Esophagus muscularis mucosa (tissue), 4 donors: Measurements from ENCODE around the gene VAMP5. TPM values are rescaled to one million over a fixed set of nuclear protein-coding genes. Genes with fewer than 3 reads are reported as not detected.
A peak's percentile ranks its signal among the peaks of the same experiment; 100 is the strongest.
"Not testable (repeated sequence)": the region's sequence is repeated elsewhere in the genome, so short reads cannot be mapped to it uniquely, and the experiment has no call there.

Source experiments
- DNase-seq: peaks from one replicate; pipeline ENCODE4 v3.0.0-alpha.2; 2017; ENCODE audit errors: extremely low spot score
- H3K27ac ChIP-seq, 4 donors: fragments of 200-600 bp; sonication (generic); replicated peaks in 1 of 4; 1 replicate in 3 of 4; 2 replicates in 1 of 4; pipeline ENCODE4 v1.5.1; 2016 to 2019; ENCODE audit warnings: mild to moderate bottlenecking in 1 of 4
- H3K27me3 ChIP-seq, 4 donors: fragments of 200-600 bp; sonication (generic); one replicate each; pipeline versions ENCODE4 v1.5.1 to v1.6.0; 2016 to 2019
- H3K36me3 ChIP-seq, 4 donors: fragments of 200-600 bp; sonication (generic); one replicate each; pipeline ENCODE4 v1.5.1; 2016 to 2019
- H3K4me1 ChIP-seq, 4 donors: fragments of 200-600 bp; sonication (generic); one replicate each; pipeline ENCODE4 v1.5.1; 2016 to 2019
- H3K4me3 ChIP-seq, 4 donors: fragments of 200-600 bp; sonication (generic); 1 replicate in 2 of 4; 2 replicates in 2 of 4; pipeline ENCODE4 v1.5.1; 2016 to 2019; ENCODE audit warnings: mild to moderate bottlenecking in 4 of 4, moderate library complexity in 1 of 4
- H3K9me3 ChIP-seq, 4 donors: fragments of 200-600 bp; sonication (generic); 1 replicate in 3 of 4; 2 replicates in 1 of 4; pipeline ENCODE4 v1.5.1; 2016 to 2019
- EP300 ChIP-seq: sonication (generic); formaldehyde crosslinking; IDR thresholded peaks from one replicate; pipeline ENCODE4 v1.6.1; 2017; ENCODE audit warnings: antibody characterized with exemption
- POLR2A ChIP-seq: fragments of 450-650 bp; IDR thresholded peaks from one replicate; pipeline ENCODE4 v1.6.1; 2017; ENCODE audit warnings: antibody characterized with exemption, moderate library complexity, mild to moderate bottlenecking, low read depth
- POLR2AphosphoS5 ChIP-seq, 2 donors: sonication (generic); formaldehyde crosslinking; IDR thresholded peaks; one replicate each; pipeline ENCODE4 v1.6.1; 2017; ENCODE audit warnings: antibody characterized with exemption in 2 of 2
- WGBS: methylation state at CpG from one replicate; pipeline ENCODE4 v1.1.5; 2018; 5-methylcytosine and 5-hydroxymethylcytosine counted together
- intact Hi-C: fragments of 100-400 bp; cut with DNase I; formaldehyde crosslinking; loops from one replicate; pipeline ENCODE4 v1.15.1; 2023
- total RNA-seq, 4 donors: library from RNA; depleted of rRNA; stranded (reverse); fragments of >200 nt; gene quantifications; one replicate each; pipeline versions ENCODE4 v1.1.0 to v1.2.1, GENCODE V29; 2016
- TF ChIP-seq, protein P1 (sequence below), 3 experiments: fragments of 200-600 bp in 2 of 3; fragments of 450-650 bp in 1 of 3; sonication (generic) in 2 of 3; IDR thresholded peaks; one replicate each; pipeline ENCODE4 v1.5.1; 2017 to 2019; ENCODE audit warnings: antibody characterized with exemption in 3 of 3, mild to moderate bottlenecking in 2 of 3, moderate library complexity in 1 of 3

The VAMP5 gene
- total RNA-seq, 4 donors from 2014 or later = 35.6 to 50.7 (median 42.0) TPM

DNA sequence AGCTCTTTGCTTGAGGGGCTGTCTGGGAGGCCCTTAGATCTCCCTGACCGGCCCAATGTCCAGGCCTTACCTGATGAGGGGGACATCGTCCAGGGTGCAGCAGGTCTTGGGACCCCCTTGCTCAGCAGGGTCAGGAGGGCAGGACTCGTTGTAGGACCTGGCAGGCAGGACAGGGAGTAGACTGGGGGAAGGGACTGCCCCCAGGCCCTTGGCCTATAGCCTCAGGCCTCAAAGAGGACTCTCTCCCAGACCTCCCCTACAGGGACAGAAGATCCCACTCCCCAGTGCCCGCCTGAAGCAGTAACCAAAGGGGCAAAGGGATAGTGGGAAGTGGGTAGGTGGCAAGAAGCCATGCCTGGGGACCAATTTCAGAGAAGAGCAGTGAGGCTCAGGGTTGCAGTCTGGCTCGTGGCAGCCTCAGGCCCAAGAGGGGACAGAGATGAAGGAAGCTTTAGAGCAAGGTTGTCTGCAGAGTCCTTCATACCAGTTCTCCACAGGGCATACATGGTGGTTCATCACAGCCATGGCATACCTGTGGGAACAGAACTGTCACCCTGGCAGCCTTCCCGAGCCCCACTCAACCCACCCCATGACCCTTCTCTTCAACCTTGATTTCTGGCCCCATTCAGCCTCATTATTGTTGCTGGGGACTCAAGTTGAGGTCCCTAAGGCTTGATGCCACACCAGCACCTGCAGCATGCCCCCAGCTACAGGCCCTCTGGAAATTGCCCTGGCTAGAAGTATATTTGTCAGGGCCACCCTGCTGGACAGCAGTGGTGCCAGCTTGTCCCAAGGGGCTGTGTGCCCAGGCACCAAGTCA, 16.9 kb downstream of the VAMP5 start:
- TF ChIP-seq POLR2AphosphoS5 (IDR thresholded peaks at IDR 0.05) = no peak
- TF ChIP-seq, protein P1, sequence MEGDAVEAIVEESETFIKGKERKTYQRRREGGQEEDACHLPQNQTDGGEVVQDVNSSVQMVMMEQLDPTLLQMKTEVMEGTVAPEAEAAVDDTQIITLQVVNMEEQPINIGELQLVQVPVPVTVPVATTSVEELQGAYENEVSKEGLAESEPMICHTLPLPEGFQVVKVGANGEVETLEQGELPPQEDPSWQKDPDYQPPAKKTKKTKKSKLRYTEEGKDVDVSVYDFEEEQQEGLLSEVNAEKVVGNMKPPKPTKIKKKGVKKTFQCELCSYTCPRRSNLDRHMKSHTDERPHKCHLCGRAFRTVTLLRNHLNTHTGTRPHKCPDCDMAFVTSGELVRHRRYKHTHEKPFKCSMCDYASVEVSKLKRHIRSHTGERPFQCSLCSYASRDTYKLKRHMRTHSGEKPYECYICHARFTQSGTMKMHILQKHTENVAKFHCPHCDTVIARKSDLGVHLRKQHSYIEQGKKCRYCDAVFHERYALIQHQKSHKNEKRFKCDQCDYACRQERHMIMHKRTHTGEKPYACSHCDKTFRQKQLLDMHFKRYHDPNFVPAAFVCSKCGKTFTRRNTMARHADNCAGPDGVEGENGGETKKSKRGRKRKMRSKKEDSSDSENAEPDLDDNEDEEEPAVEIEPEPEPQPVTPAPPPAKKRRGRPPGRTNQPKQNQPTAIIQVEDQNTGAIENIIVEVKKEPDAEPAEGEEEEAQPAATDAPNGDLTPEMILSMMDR (IDR thresholded peaks at IDR 0.05) = no peak
- TF ChIP-seq POLR2A = no peak
- no peak for TF ChIP-seq EP300
- 63% methylated on average over 4 of the region's 6 CpGs for WGBS
- Histone ChIP-seq H3K27me3 (no peaks in the 10 kb centered on the region), H3K27ac (peak overlapping the region; percentile 88 to 95 (median 92)), H3K4me3 (peak overlapping the region; percentile 74 to 95 (median 84)), H3K4me1 (peaks cover 51 to 73% (median 66%) of the 10 kb centered on the region in 4 donors), H3K9me3 (no peaks in the 10 kb centered on the region), H3K36me3 (peaks cover 15 to 46% (median 44%) of the 10 kb centered on the region in 4 donors)
- intact Hi-C loops = loop anchor here (5.0 kb wide), 1 partner anchor 169 kb away; no protein-coding TSS in a partner anchor
- DNase-seq = no peak

DNA sequence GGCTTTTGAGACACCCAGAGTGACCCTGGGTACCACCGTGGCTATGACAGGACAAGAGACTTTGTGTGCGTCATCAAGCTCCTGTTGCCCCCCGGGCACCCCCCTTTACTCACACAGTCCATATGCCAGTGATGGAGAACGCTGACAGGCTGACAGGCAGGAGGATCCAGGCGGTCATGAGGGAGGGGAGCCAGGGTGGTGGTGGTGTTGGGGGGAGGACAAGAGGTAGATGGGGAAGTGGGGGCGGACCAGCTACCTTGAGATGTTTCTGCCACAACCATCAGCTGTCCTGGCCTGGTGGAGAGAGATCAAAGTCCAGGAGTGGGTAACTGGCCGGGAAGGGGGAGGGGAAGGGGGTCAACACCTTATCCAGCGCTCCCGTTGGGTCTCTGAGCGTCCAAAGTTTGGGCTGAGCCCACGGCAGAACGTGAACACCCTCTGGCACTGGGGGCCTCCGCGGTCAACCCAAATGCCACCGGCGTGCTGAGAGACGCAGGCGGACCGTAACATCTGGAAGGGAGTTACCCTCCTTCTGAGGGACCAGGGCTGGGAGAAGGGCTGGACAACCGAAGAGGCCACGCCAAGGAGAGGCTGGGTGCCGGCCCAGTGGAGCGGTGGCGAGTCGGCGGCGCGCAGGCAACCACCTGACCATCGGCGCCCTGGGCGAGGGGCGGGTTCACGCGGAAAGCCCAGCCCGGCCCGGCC, 17.7 kb downstream of the VAMP5 start:
- H3K27ac ChIP-seq = peak overlapping the region; percentile 88 to 95 (median 92)
- intact Hi-C loops = loop anchor here (5.0 kb wide), 1 partner anchor 170 kb away; no protein-coding TSS in a partner anchor
- TF ChIP-seq POLR2AphosphoS5 (IDR thresholded peaks at IDR 0.05) (no peak), EP300 (no peak), POLR2A (no peak)
- TF ChIP-seq, protein P1 (IDR thresholded peaks at IDR 0.05) = no peak
- H3K4me3 ChIP-seq = peak overlapping the region; percentile 74 to 95 (median 84)
- 9% methylated on average over 16 of the region's 36 CpGs for WGBS
- H3K9me3 ChIP-seq = no peaks in the 10 kb centered on the region
- H3K27me3 ChIP-seq = no peaks in the 10 kb centered on the region
- peaks cover 50 to 73% (median 64%) of the 10 kb centered on the region in 4 donors for H3K4me1 ChIP-seq
- H3K36me3 ChIP-seq = peaks cover 13 to 46% (median 41%) of the 10 kb centered on the region in 4 donors
- DNase-seq = no peak

DNA sequence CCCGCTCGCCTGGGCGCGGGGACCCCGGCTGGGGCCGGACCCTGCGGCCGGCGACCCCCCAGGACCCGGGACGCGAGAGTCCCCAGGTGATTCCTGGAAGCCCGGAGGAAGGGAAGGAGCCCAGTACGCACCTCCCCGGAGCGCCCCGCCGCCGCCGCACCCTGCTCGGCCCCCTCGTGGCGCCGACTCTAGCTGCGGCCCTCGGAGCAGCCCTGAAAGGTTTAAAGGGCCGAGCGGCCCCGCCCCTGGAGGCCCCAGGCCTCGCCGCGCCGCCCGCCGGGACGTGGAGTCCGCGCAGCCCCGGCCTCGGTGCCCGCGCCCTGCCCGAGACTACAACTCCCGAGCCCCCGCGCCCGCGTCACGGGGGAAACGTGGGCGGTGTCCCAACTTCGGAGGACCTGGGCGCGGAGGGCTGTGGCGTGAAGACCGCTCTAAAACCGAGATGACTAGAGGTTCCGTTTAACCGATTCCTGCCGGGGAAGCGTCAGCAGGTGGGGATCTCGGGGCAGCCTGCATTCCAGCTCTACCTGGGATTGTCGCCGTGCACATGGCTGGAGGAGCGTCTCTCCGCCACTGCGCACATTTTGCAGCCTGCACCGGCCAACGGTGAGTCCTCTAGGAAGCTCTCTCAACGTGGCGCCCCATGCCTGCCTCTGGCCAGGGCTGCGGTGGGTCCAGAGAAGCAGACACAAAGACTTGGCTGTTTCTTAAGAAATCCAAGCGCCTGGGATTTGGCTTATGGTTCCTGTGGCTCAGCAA, 18.4 kb downstream of the VAMP5 start, which contains the start of gene TMEM150A:
TSS of gene TMEM150A (minus strand) at position 223 of the 759 bp plus-strand sequence. CDS start 750 bp downstream, outside the sequence.
- DNase-seq = peak; percentile 98
- H3K27me3 ChIP-seq = no peaks in the 10 kb centered on the region
- no peaks in the 10 kb centered on the region for H3K9me3 ChIP-seq
- 0% methylated on average over 5 of the region's 73 CpGs for WGBS
- H3K4me3 ChIP-seq = peak within 1 kb of the TSS; percentile 74 to 95 (median 84)
- intact Hi-C loops = loop anchor here (5.0 kb wide), 1 partner anchor 170 kb away; no protein-coding TSS in a partner anchor
- peak within 1 kb of the TSS; percentile 88 to 95 (median 92) for H3K27ac ChIP-seq
- H3K4me1 ChIP-seq = peaks cover 52 to 73% (median 63%) of the 10 kb centered on the region in 4 donors
- TF ChIP-seq POLR2AphosphoS5 (IDR thresholded peaks at IDR 0.05) (peak; percentile 84 to 88), EP300 (no peak), POLR2A (peak; percentile 61)
- TF ChIP-seq, protein P1 (IDR thresholded peaks at IDR 0.05) = peak in 2 of 3 experiments; percentile 34 to 52
- H3K36me3 ChIP-seq = peaks cover 6 to 46% (median 35%) of the 10 kb centered on the region in 4 donors

DNA sequence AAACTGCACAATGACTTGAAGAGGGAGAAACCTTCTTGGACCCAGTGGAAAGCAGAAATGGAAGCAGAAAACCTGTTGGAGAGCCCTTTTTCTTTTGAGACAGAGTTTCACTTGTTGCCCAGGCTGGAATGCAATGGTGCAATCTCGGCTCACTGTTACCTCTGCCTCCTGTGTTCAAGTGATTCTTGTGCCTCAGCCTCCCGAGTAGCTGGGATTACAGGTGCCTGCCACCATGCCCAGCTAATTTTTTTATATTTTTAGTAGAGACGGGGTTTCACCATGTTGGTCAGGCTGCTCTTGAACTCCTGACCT, 19.9 kb downstream of the VAMP5 start:
- WGBS = 73% methylated on average over 3 of the region's 3 CpGs
- peak overlapping the region; percentile 55 to 95 (median 92) for H3K27ac ChIP-seq
- DNase-seq, H3K27me3 ChIP-seq, H3K9me3 ChIP-seq: not testable (repeated sequence)
- peaks cover 0 to 46% (median 28%) of the 10 kb centered on the region in 4 donors for H3K36me3 ChIP-seq
- H3K4me1 ChIP-seq = peaks cover 55 to 86% (median 76%) of the 10 kb centered on the region in 4 donors
- H3K4me3 ChIP-seq = peak overlapping the region; percentile 74 to 95 (median 84)
- intact Hi-C loops = loop anchor here (5.0 kb wide), 1 partner anchor 172 kb away; no protein-coding TSS in a partner anchor
